HG02884 (cell line): ENCODE data around the gene JAK3.
"Not testable (repeated sequence)": the region's sequence is repeated elsewhere in the genome, so short reads cannot be mapped to it uniquely, and the experiment has no call there.

ENCODE experiments used
- ATAC-seq: cut with Tn5 transposase; IDR thresholded peaks from one replicate; pipeline ENCODE4 v1.9.1; 2021; ENCODE audit warnings: mild to moderate bottlenecking, moderate library complexity; ENCODE audit not compliant: unreplicated experiment

Gene JAK3

GRCh38 chr19:17807731-17808316, 40.0 kb downstream of the JAK3 start:
- no peak for ATAC-seq

DNA sequence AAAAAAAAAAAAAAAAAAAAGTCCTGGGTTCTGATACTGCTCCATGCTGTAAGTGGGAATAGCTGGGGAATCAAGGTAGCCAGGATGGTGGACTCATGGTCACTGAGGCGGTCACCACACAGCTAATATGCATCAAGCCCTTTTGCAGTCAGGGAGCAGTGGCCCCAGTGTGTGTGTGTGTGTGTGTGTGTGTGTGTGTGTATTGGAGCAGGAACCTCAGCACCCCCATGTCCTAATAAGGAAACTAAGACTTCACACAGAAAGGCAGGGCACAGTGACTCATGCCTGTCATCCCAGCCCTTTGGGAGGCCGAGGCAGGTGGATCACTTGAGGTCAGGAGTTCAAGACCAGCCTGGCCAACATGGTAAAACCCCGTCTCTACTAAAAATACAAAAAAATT, 40.8 kb downstream of the JAK3 start:
- no peak for ATAC-seq

DNA sequence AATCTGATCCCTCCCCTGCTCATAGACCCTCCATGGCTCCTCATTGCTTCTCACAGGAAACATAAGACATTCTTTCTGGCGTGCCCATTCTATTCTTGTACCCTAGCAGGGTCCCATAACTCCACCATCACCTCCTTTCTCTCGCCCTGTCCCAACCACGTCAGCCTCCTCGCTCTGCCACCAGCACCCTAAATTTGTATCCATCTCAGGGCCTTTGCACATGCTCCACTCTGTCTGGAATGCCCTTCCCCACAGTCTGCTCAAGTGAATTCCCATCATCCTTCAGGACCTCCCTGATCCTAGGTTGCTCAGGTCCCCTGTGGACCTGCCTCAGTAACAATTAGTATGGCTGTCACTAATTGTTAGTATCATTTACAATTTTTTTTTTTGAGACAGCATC, 42.4 kb downstream of the JAK3 start:
- ATAC-seq, result no peak

DNA sequence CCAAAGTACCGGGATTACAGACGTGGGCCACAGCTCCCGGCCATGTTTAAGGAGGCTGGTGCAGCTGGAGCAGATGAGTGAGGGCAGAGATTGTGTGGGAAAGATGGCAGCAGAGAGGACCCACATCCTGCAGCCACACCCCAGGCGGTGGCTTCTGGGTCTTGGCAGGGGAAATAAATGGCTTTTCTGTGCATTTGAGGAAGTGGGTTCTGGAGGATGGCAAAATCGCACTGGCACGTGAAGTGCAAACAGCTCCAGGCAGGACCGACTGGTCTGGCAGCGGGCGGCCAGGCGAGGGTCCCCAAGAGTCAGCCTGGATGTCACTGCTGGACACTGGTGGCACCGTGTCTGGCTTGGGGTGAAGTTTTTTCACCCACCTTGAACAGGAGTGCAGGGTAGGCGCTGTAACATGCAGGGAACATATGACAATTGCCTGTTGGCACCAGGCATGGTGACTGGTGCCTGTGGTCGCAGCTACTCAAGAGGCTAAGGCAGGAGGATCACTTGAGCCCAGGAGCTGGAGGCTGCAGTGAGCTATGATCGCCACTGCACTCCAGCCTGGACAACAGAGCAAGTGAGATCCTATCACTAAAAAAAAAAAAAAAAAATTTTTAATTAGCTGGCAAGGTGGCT, 44.4 kb downstream of the JAK3 start:
- ATAC-seq, result no peak

DNA sequence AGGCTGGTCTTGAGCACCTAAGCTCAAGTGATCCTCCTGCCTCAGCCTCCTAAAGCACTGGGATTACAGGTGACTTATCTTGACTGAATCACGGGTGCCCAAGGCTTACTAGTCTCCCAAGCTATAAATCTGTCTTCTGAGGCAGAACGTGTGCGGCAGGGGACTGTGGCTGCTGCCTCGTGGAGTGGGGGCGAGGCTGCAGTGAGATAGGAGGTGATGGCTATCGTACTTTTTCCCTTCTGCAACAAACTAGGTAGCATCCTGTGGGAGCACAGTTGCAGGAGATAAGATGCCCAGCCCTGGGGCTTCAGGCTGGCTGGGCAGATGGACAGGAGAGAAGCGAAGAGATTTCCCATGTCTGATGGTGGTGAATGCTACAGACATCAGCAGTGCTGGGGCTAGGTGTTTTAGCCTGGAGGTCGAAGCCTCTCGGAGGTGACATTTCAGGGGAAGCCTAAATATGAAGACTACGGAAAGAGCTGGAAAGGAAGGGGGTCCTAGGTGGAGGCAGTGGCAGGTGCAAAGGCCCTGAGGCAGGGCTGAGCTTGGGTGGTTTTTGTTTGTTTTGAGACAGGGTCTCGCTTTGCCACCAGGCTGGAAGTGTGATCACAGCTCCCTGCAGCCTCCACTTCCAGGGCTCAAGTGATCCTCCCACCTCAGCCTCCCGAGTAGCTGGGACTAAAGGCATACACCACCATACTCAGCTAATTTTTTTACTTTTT, 45.5 kb downstream of the JAK3 start:
- ATAC-seq, result no peak

DNA sequence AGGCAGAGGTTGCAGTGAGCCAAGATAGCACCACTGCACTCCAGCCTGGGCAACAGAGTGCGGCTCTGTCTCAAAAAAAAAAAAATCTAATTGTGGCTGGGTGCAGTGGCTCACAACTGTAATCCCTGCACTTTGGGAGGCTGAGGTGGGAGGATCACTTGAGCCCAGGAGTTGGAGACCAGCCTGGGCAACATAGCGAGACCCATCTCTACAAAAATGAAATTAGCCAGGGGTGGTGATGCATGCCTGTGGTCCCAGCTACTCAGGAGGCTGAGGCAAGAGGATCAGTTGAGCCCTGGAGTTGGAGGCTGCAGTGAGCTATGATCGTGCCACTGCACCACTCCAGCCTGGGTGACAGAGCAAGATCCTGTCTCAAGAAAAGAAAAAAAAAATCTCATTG, 49.2 kb downstream of the JAK3 start:
- ATAC-seq, result not testable (repeated sequence)

- no peak for ATAC-seq
These were observed 50.2 kb downstream of the JAK3 start for GRCh38 chr19:17797424-17798201.

DNA sequence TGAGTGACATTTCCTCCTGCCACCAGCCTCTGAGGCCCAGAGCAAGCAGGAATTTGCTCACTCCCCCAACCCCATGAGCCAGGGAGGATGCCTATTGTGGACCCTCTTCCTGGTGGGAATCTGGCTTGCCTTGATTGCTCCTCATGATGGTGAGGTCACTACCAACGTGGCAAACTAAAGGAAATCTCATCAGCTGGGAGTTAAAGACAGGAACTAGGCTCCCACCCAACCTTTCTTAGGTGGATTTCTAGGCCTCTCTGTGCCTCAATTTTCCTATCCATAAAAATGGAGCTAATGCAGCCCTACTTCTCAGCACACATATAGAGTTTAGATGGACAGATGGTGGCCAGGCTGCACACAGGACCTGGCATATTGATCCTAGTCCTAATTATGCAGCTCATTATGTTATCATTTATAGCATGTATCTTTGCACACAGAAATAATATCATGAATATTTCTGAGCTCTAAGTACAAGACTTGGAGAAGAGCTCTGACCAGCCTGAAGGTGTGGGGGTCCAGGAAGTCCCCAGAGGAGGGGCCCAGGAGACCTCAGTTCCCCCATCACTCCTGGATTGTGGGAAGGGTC, 50.9 kb downstream of the JAK3 start:
- ATAC-seq, result no peak

GRCh38 chr19:17796013-17796837, 51.6 kb downstream of the JAK3 start:
- ATAC-seq, result no peak

DNA sequence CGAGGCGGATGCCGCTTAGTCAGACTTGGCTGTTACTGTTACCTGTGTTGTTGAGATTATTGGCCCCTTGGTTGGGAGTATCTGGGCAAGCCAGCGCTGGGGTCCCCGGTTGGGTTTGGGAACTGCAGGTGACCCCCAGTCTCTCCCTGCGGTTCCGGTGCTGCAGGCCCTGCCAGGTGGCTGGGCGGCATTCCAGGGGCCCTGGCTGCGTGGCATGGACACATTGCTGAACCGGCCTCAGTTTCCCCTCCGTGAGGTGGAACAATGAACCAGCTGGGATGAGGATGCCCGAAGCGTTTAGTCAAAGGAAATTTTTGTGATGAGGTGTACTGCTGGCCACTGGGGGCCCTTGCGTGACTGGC, 52.3 kb downstream of the JAK3 start:
- ATAC-seq, result no peak

GRCh38 chr19:17794731-17795494, 52.9 kb downstream of the JAK3 start, which contains the start of gene B3GNT3:
Gene B3GNT3, plus strand, starts transcription at chr19:17795138. Its CDS starts 12,670 bp downstream, at chr19:17807808.
- ATAC-seq, result no peak

- ATAC-seq, result no peak
These were observed 53.4 kb downstream of the JAK3 start for GRCh38 chr19:17794412-17794730.

GRCh38 chr19:17790059-17790780, 57.6 kb downstream of the JAK3 start:
- no peak for ATAC-seq

GRCh38 chr19:17788632-17789031, 59.1 kb downstream of the JAK3 start:
- ATAC-seq, result no peak

GRCh38 chr19:17787274-17787913, 60.4 kb downstream of the JAK3 start:
- no peak for ATAC-seq

DNA sequence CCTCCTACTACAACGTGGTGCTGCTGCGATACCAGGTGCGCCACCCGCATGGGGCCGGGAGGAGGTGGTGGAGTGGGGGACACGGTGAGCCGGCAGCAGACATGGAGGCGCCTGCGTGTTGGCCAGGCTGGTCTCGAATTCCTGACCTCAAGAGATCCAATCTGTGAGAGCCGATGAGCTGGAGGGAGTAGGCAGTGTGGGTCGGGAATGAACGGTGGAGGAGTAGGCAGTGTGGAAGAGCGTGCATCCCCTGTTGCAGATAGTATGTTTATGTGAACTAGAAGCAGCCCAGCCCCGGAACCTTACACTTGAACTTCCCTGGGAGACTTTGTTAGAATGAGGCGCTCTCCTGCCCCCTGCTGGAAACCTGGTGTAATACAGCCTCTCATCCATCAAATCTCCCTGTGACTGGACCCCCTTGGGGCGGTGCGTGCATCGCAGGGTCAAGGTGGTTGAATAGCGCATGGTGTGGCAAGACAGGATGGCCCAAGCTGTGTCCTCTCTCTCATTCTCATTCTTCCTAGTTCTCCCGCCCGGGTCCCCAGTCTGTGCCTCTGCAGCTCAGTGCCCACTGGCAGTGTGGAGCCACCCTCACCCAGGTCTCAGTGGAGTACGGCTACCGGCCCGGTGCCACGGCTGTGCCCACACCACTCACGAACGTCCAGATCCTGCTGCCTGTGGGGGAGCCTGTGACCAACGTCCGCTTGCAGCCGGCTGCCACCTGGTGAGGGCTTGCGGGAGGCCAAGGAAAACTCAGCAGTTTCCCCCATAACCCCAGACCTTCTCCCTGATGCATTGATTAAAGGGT, 63.4 kb downstream of the JAK3 start:
- no peak for ATAC-seq

DNA sequence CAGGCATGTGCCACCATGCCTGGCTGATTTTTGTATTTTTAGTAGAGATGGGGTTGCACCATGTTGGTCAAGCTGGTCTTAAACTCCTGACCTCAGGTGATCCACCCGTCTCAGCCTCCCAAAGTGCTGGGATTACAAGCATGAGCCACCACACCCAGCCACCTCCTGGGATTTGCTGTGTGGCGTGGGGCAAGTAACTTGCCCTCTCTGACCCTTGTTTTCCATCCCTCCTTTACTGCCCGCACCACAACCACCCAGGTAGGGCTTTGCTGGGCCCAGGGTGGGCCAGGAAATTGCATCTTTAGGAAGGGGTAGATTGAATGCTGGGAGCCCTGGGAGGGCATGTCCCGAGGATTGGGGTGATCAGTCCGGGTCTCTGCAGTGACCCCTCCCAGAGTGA, 64.1 kb downstream of the JAK3 start:
- ATAC-seq, result not testable (repeated sequence)

DNA sequence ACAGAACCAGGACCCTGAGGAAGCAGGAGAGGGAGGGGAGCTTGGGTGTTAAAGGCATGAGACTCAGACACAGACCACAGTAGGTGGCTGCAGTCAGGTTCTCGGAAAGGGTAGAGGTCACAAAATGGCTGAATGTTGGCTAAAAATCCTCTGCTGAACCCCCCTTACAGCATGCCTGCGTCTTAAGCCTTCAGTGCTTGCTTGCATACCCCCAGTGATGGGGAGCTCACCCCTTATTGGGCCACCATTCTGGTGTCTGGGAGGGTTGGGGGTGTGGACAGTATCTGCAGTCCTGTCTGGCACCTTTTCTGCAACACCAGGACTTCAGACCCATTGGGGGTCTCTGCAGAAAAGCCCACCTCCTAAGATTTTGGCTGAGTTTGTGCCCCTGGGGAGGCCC, 67.0 kb downstream of the JAK3 start:
- no peak for ATAC-seq
